K562 (cell line): ENCODE results near the gene CHST14. TPM values are rescaled to one million over a fixed set of nuclear protein-coding genes. Genes with fewer than 3 reads are reported as not detected.

Experiments
- BRD4 ChIP-seq: fragments of 200-600 bp; sonication (generic); IDR thresholded peaks from 2 replicates; pipeline ENCODE4 v1.6.1; 2017; ENCODE audit warnings: inconsistent platforms
- CREB1 ChIP-seq, 2 experiments: sonication (generic) in 1 of 2; formaldehyde crosslinking in 1 of 2; IDR thresholded peaks; 2 replicates each; pipeline versions ENCODE4 v1.6.1 to v1.8.0; 2012 to 2022; ENCODE audit warnings: inconsistent platforms in 1 of 2, mild to moderate bottlenecking in 1 of 2, missing genetic modification reagents in 1 of 2, moderate library complexity in 1 of 2
- CSDE1 ChIP-seq, 2 experiments: fragments of 450-650 bp; IDR thresholded peaks; 2 replicates each; pipeline ENCODE4 v1.6.1; 2016; ENCODE audit warnings: mild to moderate bottlenecking in 1 of 2
- EP400 ChIP-seq: fragments of 450-650 bp; IDR thresholded peaks from 2 replicates; pipeline ENCODE4 v1.6.1; 2017; ENCODE audit warnings: antibody characterized with exemption, mild to moderate bottlenecking, moderate library complexity
- polyA plus RNA-seq, 8 experiments: library from polyadenylated mRNA; depleted of rRNA in 4 of 8; stranded (reverse) in 5 of 8; unstranded in 3 of 8; fragments of >200 nt; fragmentation: Nextera tagmentation in 2 of 8; fragmentation: Illumina TruSeq in 1 of 8; extraction: Ambion mirVana in 2 of 8; extraction: Trizol in 1 of 8; gene quantifications; 2 replicates each; pipeline versions ENCODE4 v1.2.1 to v1.2.3, GENCODE V29; 2011 to 2014; ENCODE audit warnings: inconsistent platforms in 1 of 8, missing spikeins in 1 of 8
- total RNA-seq, 7 experiments: library from RNA; depleted of rRNA in 6 of 7; stranded (reverse); fragments of >200 nt in 6 of 7; fragmentation: Illumina TruSeq in 2 of 7; extraction: Trizol in 2 of 7; gene quantifications; 2 replicates each; pipeline versions ENCODE4 v1.2.1 to v1.2.3, GENCODE V29; 2011 to 2021; ENCODE audit warnings: low replicate concordance in 1 of 7
- TF ChIP-seq, protein P1 (sequence below), 2 experiments: fragments of 450-650 bp in 1 of 2; sonication (generic) in 1 of 2; formaldehyde crosslinking in 1 of 2; IDR thresholded peaks; 2 replicates each; pipeline versions ENCODE4 v1.7.1 to v1.9.0; 2016 to 2022; ENCODE audit warnings: inconsistent platforms in 1 of 2, mild to moderate bottlenecking in 1 of 2, missing genetic modification reagents in 1 of 2
- TF ChIP-seq, protein P2 (sequence below): fragments of 450-650 bp; IDR thresholded peaks from 2 replicates; pipeline ENCODE4 v1.6.1; 2017; ENCODE audit warnings: antibody characterized with exemption, mild to moderate bottlenecking
- TF ChIP-seq, protein P3 (sequence below), 2 experiments: fragments of 450-650 bp; IDR thresholded peaks; 2 replicates each; pipeline ENCODE4 v1.6.1; 2016
- TF ChIP-seq, protein P4 (sequence below): fragments of 250-450 bp; sonication (Bioruptor Pico); IDR thresholded peaks from 2 replicates; pipeline ENCODE4 v1.8.0; 2022; ENCODE audit warnings: moderate library complexity, mild to moderate bottlenecking, inconsistent platforms

Gene CHST14
- total and polyA plus RNA-seq, 9 of the 15 experiments (the other 6 are each of a cell fraction or from before 2014, with no cell fraction given), result 1.6 to 12.1 (median 4.5) TPM

DNA sequence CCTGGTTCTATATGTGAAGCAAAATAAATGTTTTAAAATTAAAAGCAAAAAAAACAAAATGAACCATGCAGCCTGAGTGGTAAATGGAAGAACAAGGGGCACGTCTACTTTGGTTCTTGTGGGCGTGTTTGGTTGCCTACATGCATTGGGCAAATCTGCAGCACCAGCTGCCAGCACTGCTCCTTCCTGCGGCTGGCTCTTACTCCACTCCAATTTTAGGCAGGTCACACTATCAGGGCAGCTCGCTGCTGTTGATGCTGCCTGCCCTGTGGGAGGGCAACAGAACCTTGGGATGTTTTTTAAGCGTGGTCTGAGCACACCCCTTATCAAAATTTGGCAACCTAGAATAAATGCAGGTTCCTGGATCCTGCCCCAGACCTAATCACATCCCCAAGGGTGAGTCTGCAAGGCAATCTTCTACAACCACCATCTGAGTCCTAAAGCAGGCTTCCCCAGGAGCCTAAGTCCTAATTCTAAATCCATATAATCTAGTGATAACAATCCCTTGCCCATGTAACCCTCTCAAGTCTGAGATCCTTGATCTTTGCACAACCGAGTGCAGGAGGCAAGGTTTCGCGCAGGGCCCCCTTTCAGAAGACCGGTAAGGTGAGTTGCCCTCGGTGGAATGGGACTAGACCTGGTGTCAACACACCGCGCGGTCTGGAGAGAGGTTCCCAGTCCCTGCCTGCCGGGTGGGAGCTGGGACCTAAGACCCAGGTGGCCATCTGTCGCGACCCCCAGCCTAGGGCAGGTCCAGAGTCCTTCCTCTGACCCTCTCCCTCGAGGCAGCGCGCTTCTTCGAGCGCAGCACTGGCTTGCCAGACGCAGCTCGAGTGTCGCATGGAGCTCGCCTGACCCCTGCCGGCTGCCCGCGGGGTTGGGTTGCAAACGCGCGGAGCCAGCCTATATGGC is 49.3 kb upstream of the CHST14 start (continued):
- TF ChIP-seq, protein P1, sequence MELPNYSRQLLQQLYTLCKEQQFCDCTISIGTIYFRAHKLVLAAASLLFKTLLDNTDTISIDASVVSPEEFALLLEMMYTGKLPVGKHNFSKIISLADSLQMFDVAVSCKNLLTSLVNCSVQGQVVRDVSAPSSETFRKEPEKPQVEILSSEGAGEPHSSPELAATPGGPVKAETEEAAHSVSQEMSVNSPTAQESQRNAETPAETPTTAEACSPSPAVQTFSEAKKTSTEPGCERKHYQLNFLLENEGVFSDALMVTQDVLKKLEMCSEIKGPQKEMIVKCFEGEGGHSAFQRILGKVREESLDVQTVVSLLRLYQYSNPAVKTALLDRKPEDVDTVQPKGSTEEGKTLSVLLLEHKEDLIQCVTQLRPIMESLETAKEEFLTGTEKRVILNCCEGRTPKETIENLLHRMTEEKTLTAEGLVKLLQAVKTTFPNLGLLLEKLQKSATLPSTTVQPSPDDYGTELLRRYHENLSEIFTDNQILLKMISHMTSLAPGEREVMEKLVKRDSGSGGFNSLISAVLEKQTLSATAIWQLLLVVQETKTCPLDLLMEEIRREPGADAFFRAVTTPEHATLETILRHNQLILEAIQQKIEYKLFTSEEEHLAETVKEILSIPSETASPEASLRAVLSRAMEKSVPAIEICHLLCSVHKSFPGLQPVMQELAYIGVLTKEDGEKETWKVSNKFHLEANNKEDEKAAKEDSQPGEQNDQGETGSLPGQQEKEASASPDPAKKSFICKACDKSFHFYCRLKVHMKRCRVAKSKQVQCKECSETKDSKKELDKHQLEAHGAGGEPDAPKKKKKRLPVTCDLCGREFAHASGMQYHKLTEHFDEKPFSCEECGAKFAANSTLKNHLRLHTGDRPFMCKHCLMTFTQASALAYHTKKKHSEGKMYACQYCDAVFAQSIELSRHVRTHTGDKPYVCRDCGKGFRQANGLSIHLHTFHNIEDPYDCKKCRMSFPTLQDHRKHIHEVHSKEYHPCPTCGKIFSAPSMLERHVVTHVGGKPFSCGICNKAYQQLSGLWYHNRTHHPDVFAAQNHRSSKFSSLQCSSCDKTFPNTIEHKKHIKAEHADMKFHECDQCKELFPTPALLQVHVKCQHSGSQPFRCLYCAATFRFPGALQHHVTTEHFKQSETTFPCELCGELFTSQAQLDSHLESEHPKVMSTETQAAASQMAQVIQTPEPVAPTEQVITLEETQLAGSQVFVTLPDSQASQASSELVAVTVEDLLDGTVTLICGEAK (IDR thresholded peaks at IDR 0.05), result no peak
- TF ChIP-seq, protein P1 (CRISPR knock-in tag; IDR thresholded peaks at IDR 0.05), result no peak
- TF ChIP-seq, protein P2, sequence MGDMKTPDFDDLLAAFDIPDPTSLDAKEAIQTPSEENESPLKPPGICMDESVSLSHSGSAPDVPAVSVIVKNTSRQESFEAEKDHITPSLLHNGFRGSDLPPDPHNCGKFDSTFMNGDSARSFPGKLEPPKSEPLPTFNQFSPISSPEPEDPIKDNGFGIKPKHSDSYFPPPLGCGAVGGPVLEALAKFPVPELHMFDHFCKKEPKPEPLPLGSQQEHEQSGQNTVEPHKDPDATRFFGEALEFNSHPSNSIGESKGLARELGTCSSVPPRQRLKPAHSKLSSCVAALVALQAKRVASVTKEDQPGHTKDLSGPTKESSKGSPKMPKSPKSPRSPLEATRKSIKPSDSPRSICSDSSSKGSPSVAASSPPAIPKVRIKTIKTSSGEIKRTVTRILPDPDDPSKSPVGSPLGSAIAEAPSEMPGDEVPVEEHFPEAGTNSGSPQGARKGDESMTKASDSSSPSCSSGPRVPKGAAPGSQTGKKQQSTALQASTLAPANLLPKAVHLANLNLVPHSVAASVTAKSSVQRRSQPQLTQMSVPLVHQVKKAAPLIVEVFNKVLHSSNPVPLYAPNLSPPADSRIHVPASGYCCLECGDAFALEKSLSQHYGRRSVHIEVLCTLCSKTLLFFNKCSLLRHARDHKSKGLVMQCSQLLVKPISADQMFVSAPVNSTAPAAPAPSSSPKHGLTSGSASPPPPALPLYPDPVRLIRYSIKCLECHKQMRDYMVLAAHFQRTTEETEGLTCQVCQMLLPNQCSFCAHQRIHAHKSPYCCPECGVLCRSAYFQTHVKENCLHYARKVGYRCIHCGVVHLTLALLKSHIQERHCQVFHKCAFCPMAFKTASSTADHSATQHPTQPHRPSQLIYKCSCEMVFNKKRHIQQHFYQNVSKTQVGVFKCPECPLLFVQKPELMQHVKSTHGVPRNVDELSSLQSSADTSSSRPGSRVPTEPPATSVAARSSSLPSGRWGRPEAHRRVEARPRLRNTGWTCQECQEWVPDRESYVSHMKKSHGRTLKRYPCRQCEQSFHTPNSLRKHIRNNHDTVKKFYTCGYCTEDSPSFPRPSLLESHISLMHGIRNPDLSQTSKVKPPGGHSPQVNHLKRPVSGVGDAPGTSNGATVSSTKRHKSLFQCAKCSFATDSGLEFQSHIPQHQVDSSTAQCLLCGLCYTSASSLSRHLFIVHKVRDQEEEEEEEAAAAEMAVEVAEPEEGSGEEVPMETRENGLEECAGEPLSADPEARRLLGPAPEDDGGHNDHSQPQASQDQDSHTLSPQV, result no peak
- TF ChIP-seq, protein P3, sequence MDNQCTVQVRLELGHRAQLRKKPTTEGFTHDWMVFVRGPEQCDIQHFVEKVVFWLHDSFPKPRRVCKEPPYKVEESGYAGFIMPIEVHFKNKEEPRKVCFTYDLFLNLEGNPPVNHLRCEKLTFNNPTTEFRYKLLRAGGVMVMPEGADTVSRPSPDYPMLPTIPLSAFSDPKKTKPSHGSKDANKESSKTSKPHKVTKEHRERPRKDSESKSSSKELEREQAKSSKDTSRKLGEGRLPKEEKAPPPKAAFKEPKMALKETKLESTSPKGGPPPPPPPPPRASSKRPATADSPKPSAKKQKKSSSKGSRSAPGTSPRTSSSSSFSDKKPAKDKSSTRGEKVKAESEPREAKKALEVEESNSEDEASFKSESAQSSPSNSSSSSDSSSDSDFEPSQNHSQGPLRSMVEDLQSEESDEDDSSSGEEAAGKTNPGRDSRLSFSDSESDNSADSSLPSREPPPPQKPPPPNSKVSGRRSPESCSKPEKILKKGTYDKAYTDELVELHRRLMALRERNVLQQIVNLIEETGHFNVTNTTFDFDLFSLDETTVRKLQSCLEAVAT (IDR thresholded peaks at IDR 0.05), result no peak
- TF ChIP-seq, protein P4, sequence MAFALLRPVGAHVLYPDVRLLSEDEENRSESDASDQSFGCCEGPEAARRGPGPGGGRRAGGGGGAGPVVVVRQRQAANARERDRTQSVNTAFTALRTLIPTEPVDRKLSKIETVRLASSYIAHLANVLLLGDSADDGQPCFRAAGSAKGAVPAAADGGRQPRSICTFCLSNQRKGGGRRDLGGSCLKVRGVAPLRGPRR (CRISPR knock-in tag), result no peak
- TF ChIP-seq EP400, result no peak
- no peak for TF ChIP-seq CSDE1 (IDR thresholded peaks at IDR 0.05)
- TF ChIP-seq CREB1 (IDR thresholded peaks at IDR 0.05), result no peak
- no peak for TF ChIP-seq CREB1 (CRISPR knock-in tag; IDR thresholded peaks at IDR 0.05)
- no peak for TF ChIP-seq BRD4
